Measurements from ENCODE around the gene ARF3.

ARF3 gene

GRCh38 chr12:48991247-48992050 lies 34.2 kb upstream of the ARF3 start:
- Histone ChIP-seq H3K18ac (ENCODE audit: low read depth in 1 of 2, low read length in 2 of 2) (no peak overlapping the region), H3K23ac (ENCODE audit: low read length in 2 of 2) (no peak overlapping the region), H2AK5ac (ENCODE audit: low read length, severe bottlenecking) (no peak overlapping the region), H4K91ac (ENCODE audit: low read length) (no peak overlapping the region), H3K9me3 (ENCODE audit: control insufficient read depth, low read length) (no peaks in the 10 kb centered on the region), H2BK15ac (ENCODE audit: low read depth, poor library complexity, severe bottlenecking) (no peak overlapping the region), H2BK5ac (ENCODE audit: low read depth, low read length, poor library complexity, severe bottlenecking) (no peak overlapping the region), H3K4me2 (ENCODE audit: low read length, poor library complexity, severe bottlenecking) (no peak overlapping the region), H4K8ac (ENCODE audit: low read length) (no peak overlapping the region), H3K4me3 (ENCODE audit: insufficient read depth in 1 of 2, low read depth in 1 of 2, low read length in 2 of 2) (no peak overlapping the region), H3K27me3 (ENCODE audit: control insufficient read depth in 1 of 2, insufficient read depth in 1 of 2, low read length in 2 of 2) (peaks cover 74 to 75% of the 10 kb centered on the region in 2 experiments), H3K4me1 (ENCODE audit: control insufficient read depth, insufficient read depth, low read depth, low read length) (no peaks in the 10 kb centered on the region), H2BK120ac (ENCODE audit: low read depth, low read length) (no peak overlapping the region), H3K27ac (ENCODE audit: low read length, poor library complexity, severe bottlenecking) (no peak overlapping the region), H3K4ac (ENCODE audit: low read depth in 1 of 2, low read length in 2 of 2) (no peak overlapping the region), H3K9ac (ENCODE audit: low read length) (no peak overlapping the region), H3K36me3 (ENCODE audit: control insufficient read depth in 1 of 2, insufficient read depth in 2 of 2, low read depth in 1 of 2, low read length in 2 of 2) (no peaks in the 10 kb centered on the region), H2AFZ (ENCODE audit: low read depth, low read length) (no peak overlapping the region), H3K14ac (ENCODE audit: low read length in 2 of 2) (no peak overlapping the region), H3K79me1 (replicated peaks; ENCODE audit: low read length, poor library complexity, severe bottlenecking) (no peaks in the 10 kb centered on the region), H2BK12ac (ENCODE audit: low read length in 2 of 2) (no peak overlapping the region)
- DNase-seq = peak; percentile 26
- 65% methylated on average over 8 of the region's 8 CpGs for WGBS

GRCh38 chr12:48990552-48990951 lies 33.3 kb upstream of the ARF3 start:
- no peaks in the 10 kb centered on the region for H3K36me3 ChIP-seq (ENCODE audit: control insufficient read depth in 1 of 2, insufficient read depth in 2 of 2, low read depth in 1 of 2, low read length in 2 of 2)
- no peak overlapping the region for H3K4ac ChIP-seq (ENCODE audit: low read depth in 1 of 2, low read length in 2 of 2)
- H2BK5ac ChIP-seq (ENCODE audit: low read depth, low read length, poor library complexity, severe bottlenecking) = no peak overlapping the region
- no peak overlapping the region for H2BK15ac ChIP-seq (ENCODE audit: low read depth, poor library complexity, severe bottlenecking)
- no peak overlapping the region for H2AK5ac ChIP-seq (ENCODE audit: low read length, severe bottlenecking)
- H4K8ac ChIP-seq (ENCODE audit: low read length) = no peak overlapping the region
- no peaks in the 10 kb centered on the region for H3K9me3 ChIP-seq (ENCODE audit: control insufficient read depth, low read length)
- H3K4me1 ChIP-seq (ENCODE audit: control insufficient read depth, insufficient read depth, low read depth, low read length) = no peaks in the 10 kb centered on the region
- H2AFZ ChIP-seq (ENCODE audit: low read depth, low read length) = no peak overlapping the region
- peaks cover 79 to 84% of the 10 kb centered on the region in 2 experiments for H3K27me3 ChIP-seq (ENCODE audit: control insufficient read depth in 1 of 2, insufficient read depth in 1 of 2, low read length in 2 of 2)
- no peak for DNase-seq
- H3K18ac ChIP-seq (ENCODE audit: low read depth in 1 of 2, low read length in 2 of 2) = no peak overlapping the region
- no peaks in the 10 kb centered on the region for H3K79me1 ChIP-seq (replicated peaks; ENCODE audit: low read length, poor library complexity, severe bottlenecking)
- H3K14ac ChIP-seq (ENCODE audit: low read length in 2 of 2) = no peak overlapping the region
- H3K23ac ChIP-seq (ENCODE audit: low read length in 2 of 2) = no peak overlapping the region
- H3K27ac ChIP-seq (ENCODE audit: low read length, poor library complexity, severe bottlenecking) = no peak overlapping the region
- H3K4me3 ChIP-seq (ENCODE audit: insufficient read depth in 1 of 2, low read depth in 1 of 2, low read length in 2 of 2) = no peak overlapping the region
- no peak overlapping the region for H3K4me2 ChIP-seq (ENCODE audit: low read length, poor library complexity, severe bottlenecking)
- no peak overlapping the region for H2BK12ac ChIP-seq (ENCODE audit: low read length in 2 of 2)
- no peak overlapping the region for H4K91ac ChIP-seq (ENCODE audit: low read length)
- H2BK120ac ChIP-seq (ENCODE audit: low read depth, low read length) = no peak overlapping the region
- no peak overlapping the region for H3K9ac ChIP-seq (ENCODE audit: low read length)

GRCh38 chr12:48988030-48988649 lies 30.9 kb upstream of the ARF3 start:
- 34% methylated on average over 16 of the region's 16 CpGs for WGBS
- Histone ChIP-seq H2AK5ac (ENCODE audit: low read length, severe bottlenecking) (no peak overlapping the region), H3K23ac (ENCODE audit: low read length in 2 of 2) (no peak overlapping the region), H3K4me2 (ENCODE audit: low read length, poor library complexity, severe bottlenecking) (no peak overlapping the region), H3K79me1 (replicated peaks; ENCODE audit: low read length, poor library complexity, severe bottlenecking) (no peaks in the 10 kb centered on the region), H2BK12ac (ENCODE audit: low read length in 2 of 2) (no peak overlapping the region), H4K91ac (ENCODE audit: low read length) (no peak overlapping the region), H3K9ac (ENCODE audit: low read length) (no peak overlapping the region), H3K36me3 (ENCODE audit: control insufficient read depth in 1 of 2, insufficient read depth in 2 of 2, low read depth in 1 of 2, low read length in 2 of 2) (no peaks in the 10 kb centered on the region), H2BK5ac (ENCODE audit: low read depth, low read length, poor library complexity, severe bottlenecking) (no peak overlapping the region), H3K27me3 (ENCODE audit: control insufficient read depth in 1 of 2, insufficient read depth in 1 of 2, low read length in 2 of 2) (peaks cover 85 to 86% of the 10 kb centered on the region in 2 experiments), H3K18ac (ENCODE audit: low read depth in 1 of 2, low read length in 2 of 2) (no peak overlapping the region), H4K8ac (ENCODE audit: low read length) (no peak overlapping the region), H3K4me1 (ENCODE audit: control insufficient read depth, insufficient read depth, low read depth, low read length) (no peaks in the 10 kb centered on the region), H3K4me3 (ENCODE audit: insufficient read depth in 1 of 2, low read depth in 1 of 2, low read length in 2 of 2) (no peak overlapping the region), H3K27ac (ENCODE audit: low read length, poor library complexity, severe bottlenecking) (no peak overlapping the region), H3K4ac (ENCODE audit: low read depth in 1 of 2, low read length in 2 of 2) (no peak overlapping the region), H2BK15ac (ENCODE audit: low read depth, poor library complexity, severe bottlenecking) (no peak overlapping the region), H2BK120ac (ENCODE audit: low read depth, low read length) (no peak overlapping the region), H3K9me3 (ENCODE audit: control insufficient read depth, low read length) (no peaks in the 10 kb centered on the region), H3K14ac (ENCODE audit: low read length in 2 of 2) (no peak overlapping the region), H2AFZ (ENCODE audit: low read depth, low read length) (no peak overlapping the region)
- DNase-seq = peak; percentile 54

- Histone ChIP-seq H2AFZ (ENCODE audit: low read depth, low read length) (no peak overlapping the region), H2AK5ac (ENCODE audit: low read length, severe bottlenecking) (no peak overlapping the region)
- 66% methylated on average over 23 of the region's 23 CpGs for WGBS
Observed at GRCh38 chr12:48986720-48987291, 29.5 kb upstream of the ARF3 start.

More at GRCh38 chr12:48986720-48987291, 29.5 kb upstream of the ARF3 start:
- Histone ChIP-seq H3K4me1 (ENCODE audit: control insufficient read depth, insufficient read depth, low read depth, low read length) (no peaks in the 10 kb centered on the region), H2BK5ac (ENCODE audit: low read depth, low read length, poor library complexity, severe bottlenecking) (no peak overlapping the region), H3K27ac (ENCODE audit: low read length, poor library complexity, severe bottlenecking) (no peak overlapping the region), H3K79me1 (replicated peaks; ENCODE audit: low read length, poor library complexity, severe bottlenecking) (no peaks in the 10 kb centered on the region), H3K4me3 (ENCODE audit: insufficient read depth in 1 of 2, low read depth in 1 of 2, low read length in 2 of 2) (no peak overlapping the region), H4K8ac (ENCODE audit: low read length) (no peak overlapping the region), H2BK15ac (ENCODE audit: low read depth, poor library complexity, severe bottlenecking) (no peak overlapping the region), H3K9ac (ENCODE audit: low read length) (no peak overlapping the region), H3K27me3 (ENCODE audit: control insufficient read depth in 1 of 2, insufficient read depth in 1 of 2, low read length in 2 of 2) (peaks cover 92 to 93% of the 10 kb centered on the region in 2 experiments), H3K23ac (ENCODE audit: low read length in 2 of 2) (no peak overlapping the region), H3K14ac (ENCODE audit: low read length in 2 of 2) (no peak overlapping the region), H3K9me3 (ENCODE audit: control insufficient read depth, low read length) (no peaks in the 10 kb centered on the region), H2BK12ac (ENCODE audit: low read length in 2 of 2) (no peak overlapping the region), H3K18ac (ENCODE audit: low read depth in 1 of 2, low read length in 2 of 2) (no peak overlapping the region), H3K4me2 (ENCODE audit: low read length, poor library complexity, severe bottlenecking) (no peak overlapping the region), H3K4ac (ENCODE audit: low read depth in 1 of 2, low read length in 2 of 2) (no peak overlapping the region), H4K91ac (ENCODE audit: low read length) (no peak overlapping the region), H2BK120ac (ENCODE audit: low read depth, low read length) (no peak overlapping the region), H3K36me3 (ENCODE audit: control insufficient read depth in 1 of 2, insufficient read depth in 2 of 2, low read depth in 1 of 2, low read length in 2 of 2) (no peaks in the 10 kb centered on the region)
- DNase-seq = no peak
